Muscle of leg (tissue), 11 donors: ENCODE data around the gene ITPR1. TPM values are rescaled to one million over a fixed set of nuclear protein-coding genes. Genes with fewer than 3 reads are reported as not detected.

ENCODE experiments used
- DNase-seq: peaks from one replicate; pipeline ENCODE4 v3.0.0; 2013
- H3K27ac ChIP-seq: one replicate; pipeline ENCODE4 v1.5.1; 2013; ENCODE audit warnings: mild to moderate bottlenecking, low read length, control low read depth
- H3K27me3 ChIP-seq: one replicate; pipeline ENCODE4 v1.6.1; 2013; ENCODE audit warnings: low read length; ENCODE audit not compliant: control insufficient read depth, insufficient read depth
- H3K36me3 ChIP-seq: one replicate; pipeline ENCODE4 v1.6.1; 2013; ENCODE audit warnings: low read length; ENCODE audit not compliant: control insufficient read depth, insufficient read depth
- H3K4me1 ChIP-seq: one replicate; pipeline ENCODE4 v1.6.1; 2013; ENCODE audit warnings: low read length; ENCODE audit not compliant: control insufficient read depth, insufficient read depth
- H3K4me3 ChIP-seq: one replicate; pipeline ENCODE4 v1.5.1; 2013; ENCODE audit warnings: low read length, control low read depth
- H3K9me3 ChIP-seq: replicated peaks from 2 replicates; pipeline ENCODE4 v1.6.1; 2013; ENCODE audit warnings: low read depth, low read length; ENCODE audit not compliant: control insufficient read depth
- WGBS: methylation state at CpG from one replicate; pipeline ENCODE4 v1.1.5; 2013; ENCODE audit warnings: missing lambda C conversion rate; ENCODE audit not compliant: insufficient coverage; 5-methylcytosine and 5-hydroxymethylcytosine counted together
- polyA plus RNA-seq, 8 donors: library from polyadenylated mRNA; unstranded; fragments of 120-200 nt; gene quantifications; one replicate each; pipeline versions ENCODE4 v1.2.1 to v1.2.3, GENCODE V29; 2013; ENCODE audit warnings: inconsistent platforms in 1 of 8, low replicate concordance in 1 of 8; ENCODE audit not compliant: insufficient read length in 8 of 8, insufficient read depth in 1 of 8
- total RNA-seq: library from RNA; stranded (reverse); fragments of 120-200 nt; gene quantifications from one replicate; pipeline ENCODE4 v1.2.4, GENCODE V29; 2013

ITPR1 gene
- total and polyA plus RNA-seq, 9 donors, result 15.4 to 34.4 (median 20.5) TPM

GRCh38 chr3:4695846-4696245, 202.7 kb downstream of the ITPR1 start:
- no peak for DNase-seq
- Histone ChIP-seq H3K9me3 (no peaks in the 10 kb centered on the region), H3K27me3 (no peaks in the 10 kb centered on the region), H3K4me1 (no peaks in the 10 kb centered on the region), H3K27ac (no peak overlapping the region), H3K4me3 (no peak overlapping the region), H3K36me3 (peaks cover 13% of the 10 kb centered on the region)
- WGBS, result no CpG with 5 or more reads among the region's 2 CpGs

GRCh38 chr3:4696266-4696665, 203.1 kb downstream of the ITPR1 start:
- H3K36me3 ChIP-seq, result peaks cover 15% of the 10 kb centered on the region
- no peak for DNase-seq
- no CpG with 5 or more reads among the region's 4 CpGs for WGBS

GRCh38 chr3:4698125-4698821, 205.1 kb downstream of the ITPR1 start:
- Histone ChIP-seq H3K36me3 (peaks cover 19% of the 10 kb centered on the region), H3K4me1 (no peaks in the 10 kb centered on the region), H3K9me3 (no peaks in the 10 kb centered on the region), H3K27me3 (no peaks in the 10 kb centered on the region), H3K27ac (no peak overlapping the region), H3K4me3 (no peak overlapping the region)
- DNase-seq, result no peak
- WGBS, result no CpG with 5 or more reads among the region's 3 CpGs

More at GRCh38 chr3:4696266-4696665, 203.1 kb downstream of the ITPR1 start:
- no peak overlapping the region for H3K4me3 ChIP-seq
- no peaks in the 10 kb centered on the region for H3K9me3 ChIP-seq
- H3K4me1 ChIP-seq, result no peaks in the 10 kb centered on the region
- no peaks in the 10 kb centered on the region for H3K27me3 ChIP-seq
- H3K27ac ChIP-seq, result no peak overlapping the region

- H3K4me1 ChIP-seq, result no peaks in the 10 kb centered on the region
- H3K36me3 ChIP-seq, result peaks cover 19% of the 10 kb centered on the region
- no peak for DNase-seq
- no peak overlapping the region for H3K4me3 ChIP-seq
- 85% methylated on average over 2 of the region's 3 CpGs for WGBS
- H3K27ac ChIP-seq, result no peak overlapping the region
- H3K27me3 ChIP-seq, result no peaks in the 10 kb centered on the region
- no peaks in the 10 kb centered on the region for H3K9me3 ChIP-seq
Observed at GRCh38 chr3:4703054-4703480, 209.9 kb downstream of the ITPR1 start.

- Histone ChIP-seq H3K9me3 (no peaks in the 10 kb centered on the region), H3K4me3 (no peak overlapping the region), H3K27ac (no peak overlapping the region), H3K36me3 (peaks cover 19% of the 10 kb centered on the region), H3K4me1 (no peaks in the 10 kb centered on the region), H3K27me3 (no peaks in the 10 kb centered on the region)
- no peak for DNase-seq
- WGBS, result 75% methylated on average over 1 of the region's 4 CpGs
Observed at GRCh38 chr3:4704552-4704951, 211.4 kb downstream of the ITPR1 start.

- no peaks in the 10 kb centered on the region for H3K4me1 ChIP-seq
- H3K36me3 ChIP-seq, result peaks cover 11% of the 10 kb centered on the region
- WGBS, result 100% methylated on average over 1 of the region's 4 CpGs
- H3K27ac ChIP-seq, result no peak overlapping the region
- H3K4me3 ChIP-seq, result no peak overlapping the region
- no peak for DNase-seq
- no peaks in the 10 kb centered on the region for H3K9me3 ChIP-seq
- no peaks in the 10 kb centered on the region for H3K27me3 ChIP-seq
Observed at GRCh38 chr3:4707324-4707723, 214.2 kb downstream of the ITPR1 start.

GRCh38 chr3:4708230-4708629, 215.1 kb downstream of the ITPR1 start:
- Histone ChIP-seq H3K9me3 (no peaks in the 10 kb centered on the region), H3K4me3 (no peak overlapping the region), H3K27ac (no peak overlapping the region), H3K4me1 (no peaks in the 10 kb centered on the region), H3K27me3 (no peaks in the 10 kb centered on the region), H3K36me3 (peaks cover 13% of the 10 kb centered on the region)
- DNase-seq, result no peak
- WGBS, result 100% methylated on average over 1 of the region's 7 CpGs

- Histone ChIP-seq H3K9me3 (no peaks in the 10 kb centered on the region), H3K4me1 (no peaks in the 10 kb centered on the region), H3K4me3 (no peak overlapping the region), H3K27me3 (no peaks in the 10 kb centered on the region), H3K36me3 (peaks cover 14% of the 10 kb centered on the region), H3K27ac (no peak overlapping the region)
- DNase-seq, result no peak
- no CpG with 5 or more reads among the region's 1 CpG for WGBS
Observed at GRCh38 chr3:4709341-4709740, 216.2 kb downstream of the ITPR1 start.

GRCh38 chr3:4710191-4710590, 217.0 kb downstream of the ITPR1 start:
- no peak overlapping the region for H3K4me3 ChIP-seq
- no peaks in the 10 kb centered on the region for H3K4me1 ChIP-seq
- no peaks in the 10 kb centered on the region for H3K9me3 ChIP-seq
- no peak for DNase-seq
- H3K27ac ChIP-seq, result no peak overlapping the region
- WGBS, result 81% methylated on average over 14 of the region's 16 CpGs
- H3K27me3 ChIP-seq, result no peaks in the 10 kb centered on the region
- H3K36me3 ChIP-seq, result peaks cover 14% of the 10 kb centered on the region

- H3K27ac ChIP-seq, result no peak overlapping the region
- H3K4me1 ChIP-seq, result peaks cover under 1% of the 10 kb centered on the region
- H3K27me3 ChIP-seq, result no peaks in the 10 kb centered on the region
- H3K9me3 ChIP-seq, result no peaks in the 10 kb centered on the region
- H3K36me3 ChIP-seq, result peaks cover 11% of the 10 kb centered on the region
- no peak for DNase-seq
- no CpG with 5 or more reads among the region's 1 CpG for WGBS
- no peak overlapping the region for H3K4me3 ChIP-seq
Observed at GRCh38 chr3:4711680-4711992, 218.5 kb downstream of the ITPR1 start.

GRCh38 chr3:4712109-4712508, 219.0 kb downstream of the ITPR1 start:
- H3K27ac ChIP-seq, result no peak overlapping the region
- no peaks in the 10 kb centered on the region for H3K27me3 ChIP-seq
- H3K36me3 ChIP-seq, result peaks cover 11% of the 10 kb centered on the region
- no peak overlapping the region for H3K4me3 ChIP-seq
- WGBS, result 67% methylated on average over 3 of the region's 7 CpGs
- H3K4me1 ChIP-seq, result peaks cover 5% of the 10 kb centered on the region
- H3K9me3 ChIP-seq, result no peaks in the 10 kb centered on the region
- no peak for DNase-seq
